GM18909 (cell line): ENCODE measurements around the gene PACRG.

ENCODE experiments used
- ATAC-seq: cut with Tn5 transposase; IDR thresholded peaks from one replicate; pipeline ENCODE4 v1.9.1; 2021; ENCODE audit warnings: mild to moderate bottlenecking; ENCODE audit not compliant: unreplicated experiment, poor library complexity

PACRG gene

DNA sequence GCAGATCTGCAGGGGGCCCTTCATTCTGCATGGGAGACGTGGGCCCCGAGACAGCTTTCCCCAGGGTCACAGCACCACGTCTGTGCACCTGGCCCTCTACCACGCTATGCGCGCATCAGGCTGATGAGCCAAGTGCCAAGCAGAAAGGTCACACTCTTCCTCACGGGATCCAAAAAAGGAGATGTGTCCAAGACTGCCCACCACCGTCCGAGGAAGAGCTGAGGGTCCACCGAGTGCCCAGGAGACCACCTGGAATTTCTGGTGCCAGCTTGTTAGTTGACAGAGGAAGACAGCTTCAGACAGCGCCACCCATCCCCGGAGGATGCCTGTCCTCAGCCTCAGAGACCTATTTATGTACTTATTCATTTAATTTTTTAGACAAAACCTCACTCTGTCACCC, 609.2 kb downstream of the PACRG start:
- no peak for ATAC-seq

DNA sequence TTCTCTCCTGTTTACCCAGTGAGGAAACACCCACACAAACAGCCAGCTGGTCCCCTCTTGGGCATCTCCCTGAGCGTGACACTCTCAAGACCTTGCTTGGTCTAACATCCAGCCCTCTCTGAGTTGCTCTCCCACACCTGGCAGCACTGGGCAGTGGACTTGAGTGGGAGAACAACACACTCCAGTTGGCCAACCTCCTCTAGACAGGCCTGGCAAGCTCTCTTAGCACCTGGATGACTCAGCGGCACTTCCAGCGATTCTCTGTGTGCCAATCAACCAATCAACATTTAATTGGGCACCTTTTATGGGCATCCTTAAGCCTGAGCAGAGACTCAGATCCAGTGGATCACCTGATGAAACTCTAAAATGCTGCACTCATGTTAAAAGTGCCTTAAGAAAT, 610.2 kb downstream of the PACRG start:
- ATAC-seq = no peak

DNA sequence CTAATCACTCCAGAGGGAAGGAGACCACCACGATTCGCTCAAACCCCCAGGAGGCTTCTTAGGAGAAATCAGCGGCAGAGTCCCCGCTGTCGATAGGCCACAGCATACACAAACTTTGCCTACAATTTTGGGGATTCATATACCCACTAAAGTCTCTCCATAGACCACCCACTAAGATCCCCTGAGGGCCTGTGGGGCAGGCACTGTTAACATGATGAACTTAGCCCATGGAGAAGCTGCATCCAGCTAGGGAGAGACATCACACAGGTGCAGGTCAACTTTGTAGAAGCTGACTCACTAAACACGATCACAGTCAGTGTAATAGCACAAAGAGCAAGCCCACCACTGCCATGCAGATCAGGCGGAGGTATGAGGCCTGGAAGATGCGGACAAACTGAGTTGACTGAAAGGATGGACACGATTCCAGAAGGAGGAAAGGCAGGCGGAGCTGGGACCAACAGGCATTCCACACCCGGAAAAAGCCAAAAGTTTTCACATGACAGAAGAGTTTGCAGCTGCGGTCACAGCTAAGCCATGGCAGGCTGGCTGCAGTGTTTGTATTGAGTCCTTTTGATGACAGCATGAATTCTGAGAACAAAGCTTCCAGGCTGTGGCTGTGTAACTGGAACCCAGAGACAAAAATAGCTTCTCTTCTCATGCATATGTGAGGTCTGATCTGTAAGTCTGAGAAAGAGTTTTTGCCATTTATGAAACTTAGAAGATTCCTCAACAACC, 611.1 kb downstream of the PACRG start:
- no peak for ATAC-seq

DNA sequence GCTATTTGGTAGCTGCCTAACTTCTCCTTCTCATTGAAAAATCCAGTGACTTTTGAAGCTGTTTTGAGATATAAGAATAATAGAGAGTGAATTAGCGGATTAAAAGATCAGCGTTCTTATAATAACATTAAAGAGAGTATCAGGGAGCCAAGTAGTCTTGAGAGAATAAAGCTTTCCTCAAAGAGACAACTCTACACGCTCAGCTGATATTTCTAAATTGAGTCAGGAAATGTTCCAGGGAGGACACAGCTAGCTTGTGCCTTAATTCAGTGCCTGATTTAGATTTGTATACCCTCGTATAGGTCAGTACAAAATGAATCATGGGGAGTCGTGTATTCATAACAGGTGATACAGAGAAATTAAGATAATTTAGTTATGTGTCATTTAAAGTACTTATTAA, 611.7 kb downstream of the PACRG start:
- no peak for ATAC-seq

DNA sequence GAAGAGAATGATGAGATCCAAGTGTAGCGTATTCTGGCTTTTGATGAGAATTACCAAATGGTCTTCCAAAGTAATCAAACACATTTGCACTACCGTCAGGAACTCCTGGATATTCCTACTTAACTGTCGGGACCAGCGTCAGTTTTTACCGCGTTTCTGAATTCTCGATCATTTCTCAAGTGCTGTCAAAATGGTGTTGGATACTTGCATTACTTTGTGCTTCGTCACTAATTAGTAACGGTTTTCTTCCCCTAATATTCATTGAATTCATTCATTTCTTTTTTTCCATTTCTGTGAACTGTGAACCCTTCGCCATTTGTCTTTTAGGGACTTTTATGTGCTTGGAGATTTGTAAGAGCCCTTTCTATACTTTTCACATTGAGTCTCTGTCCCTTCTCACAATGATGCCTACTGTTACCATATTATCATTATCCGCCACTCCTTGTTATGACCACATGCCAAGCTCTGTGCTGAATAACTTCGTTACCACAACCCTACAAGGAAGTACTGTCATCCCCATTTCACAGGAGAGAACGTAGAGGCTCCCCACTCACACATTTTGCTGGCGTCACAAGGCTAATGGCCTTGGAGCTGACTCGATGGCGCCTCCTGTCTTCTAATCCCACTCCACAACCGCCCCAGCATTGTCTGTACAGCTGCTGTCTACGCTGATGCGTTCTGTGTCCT, 612.6 kb downstream of the PACRG start:
- no peak for ATAC-seq

DNA sequence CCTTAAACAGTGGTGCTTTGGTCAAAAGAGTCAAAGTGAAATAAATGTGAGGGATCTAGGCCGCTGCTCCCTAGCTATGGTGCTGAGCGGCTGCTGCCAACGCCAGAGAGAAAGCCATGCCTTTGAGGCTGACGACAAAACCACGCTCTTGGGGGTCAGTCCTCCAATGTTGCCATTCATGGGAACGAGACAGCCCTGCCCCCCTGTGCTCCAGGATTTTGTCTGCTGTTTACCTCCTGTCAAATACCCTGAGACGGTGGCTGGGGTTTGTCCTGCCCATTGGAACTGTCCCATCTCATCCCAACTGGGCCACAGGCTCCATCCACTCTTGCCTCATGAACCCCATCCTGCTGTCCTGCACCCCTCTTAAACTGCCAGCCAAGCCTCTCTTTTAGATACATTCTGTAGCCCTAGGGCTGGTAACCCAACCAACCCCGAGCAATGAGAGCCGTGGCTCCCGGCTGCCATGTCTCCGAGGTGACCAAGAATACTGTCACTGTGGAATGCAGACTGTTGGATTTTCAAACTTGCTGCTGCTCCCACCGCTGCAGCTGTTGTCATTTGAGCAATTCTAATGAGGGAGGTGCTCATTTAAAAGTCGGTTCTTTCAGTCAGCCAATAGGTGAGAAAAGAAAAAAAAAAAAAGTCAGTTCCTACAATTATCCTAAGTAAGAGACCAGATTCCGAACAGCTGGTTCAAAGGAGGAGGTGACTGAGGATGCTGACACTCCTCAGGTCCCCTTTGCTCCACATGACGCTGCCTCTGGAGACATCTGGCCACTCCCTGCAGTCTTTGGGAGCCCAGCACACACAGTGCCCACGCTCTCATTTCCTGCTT, 613.7 kb downstream of the PACRG start:
- ATAC-seq = no peak

DNA sequence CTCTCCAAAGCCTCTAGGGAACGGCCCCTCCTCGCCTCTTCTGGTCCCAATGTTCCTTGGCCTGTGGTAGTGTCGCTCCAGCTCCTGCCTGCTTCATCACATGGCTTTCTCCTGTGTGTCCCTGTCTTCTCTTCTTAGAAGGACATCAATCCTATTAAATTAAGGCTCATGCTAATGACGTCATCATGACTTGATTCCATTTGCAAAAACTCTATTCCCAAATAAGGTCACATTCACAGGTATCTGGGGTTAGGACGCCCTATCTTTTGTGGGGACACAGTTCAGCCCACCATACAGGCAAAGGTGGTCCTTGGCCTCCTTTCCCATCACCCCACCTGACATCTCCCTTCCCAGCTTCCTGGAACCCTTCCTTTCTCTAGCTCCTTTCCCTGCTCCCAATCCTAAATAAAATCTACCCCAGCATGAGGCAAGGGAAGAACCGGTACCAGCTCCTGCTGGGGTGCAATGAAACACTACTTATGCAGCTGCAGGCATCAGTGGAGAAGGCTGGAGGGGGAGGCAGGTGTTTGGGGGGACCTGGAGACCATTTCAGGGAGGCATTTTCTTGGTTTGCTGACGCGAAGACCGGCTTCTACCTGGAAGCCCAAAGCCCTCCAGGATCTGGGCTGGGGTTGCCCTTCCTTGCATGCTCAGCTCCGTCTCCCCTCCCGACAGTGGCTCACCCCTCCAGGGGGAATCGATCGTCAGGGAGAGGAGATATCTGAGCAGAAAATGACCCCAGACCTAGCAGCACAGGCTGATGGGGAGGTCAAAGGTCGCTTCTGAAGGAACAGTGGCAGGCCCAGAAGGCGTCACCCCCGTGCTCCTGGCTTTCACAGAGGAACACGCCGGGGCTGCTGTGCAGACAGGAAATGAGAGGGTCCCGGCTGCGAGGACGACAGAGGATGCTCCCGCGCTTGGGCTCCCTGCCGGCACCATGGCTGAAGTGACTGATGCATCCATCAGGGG, 615.1 kb downstream of the PACRG start:
- ATAC-seq = no peak

DNA sequence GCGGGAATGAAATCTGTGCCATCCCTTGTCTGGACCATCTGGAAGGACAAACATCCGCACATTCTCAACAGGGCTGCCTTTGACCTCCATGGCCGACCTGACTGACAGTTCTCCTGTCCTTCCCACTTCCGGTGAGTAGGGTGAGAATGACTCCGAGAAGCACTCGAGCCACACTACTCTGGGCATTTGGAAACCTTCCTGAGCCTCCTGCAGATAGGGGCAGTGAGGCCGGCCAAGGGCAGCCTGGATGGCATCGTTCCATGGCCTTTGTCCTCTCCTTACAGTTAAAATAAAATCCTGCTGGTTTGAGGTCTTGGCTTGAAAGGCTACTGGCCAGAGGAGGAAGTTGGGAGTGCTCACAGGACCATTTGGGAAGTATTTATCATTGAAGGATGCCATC, 615.8 kb downstream of the PACRG start:
- ATAC-seq = no peak

DNA sequence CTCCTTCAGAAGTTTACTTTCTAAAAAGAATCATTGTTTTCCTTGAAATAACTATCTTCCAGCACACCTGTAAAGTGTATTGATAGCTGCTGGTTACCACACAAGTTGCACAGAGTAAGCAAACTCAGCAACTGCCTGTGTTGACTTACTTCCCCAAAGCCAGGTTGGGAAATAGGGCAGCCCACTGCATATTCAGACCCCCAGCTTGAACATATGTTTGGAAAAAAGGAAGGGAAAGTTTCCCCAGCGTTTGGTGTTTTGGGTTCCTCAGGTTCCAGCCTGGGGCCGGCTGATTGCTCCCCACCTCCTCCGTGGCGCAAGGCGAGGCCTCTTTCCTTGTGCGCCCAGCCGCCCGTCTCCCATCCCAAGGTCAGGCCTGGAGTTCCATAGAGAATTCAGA, 616.6 kb downstream of the PACRG start:
- ATAC-seq = no peak

DNA sequence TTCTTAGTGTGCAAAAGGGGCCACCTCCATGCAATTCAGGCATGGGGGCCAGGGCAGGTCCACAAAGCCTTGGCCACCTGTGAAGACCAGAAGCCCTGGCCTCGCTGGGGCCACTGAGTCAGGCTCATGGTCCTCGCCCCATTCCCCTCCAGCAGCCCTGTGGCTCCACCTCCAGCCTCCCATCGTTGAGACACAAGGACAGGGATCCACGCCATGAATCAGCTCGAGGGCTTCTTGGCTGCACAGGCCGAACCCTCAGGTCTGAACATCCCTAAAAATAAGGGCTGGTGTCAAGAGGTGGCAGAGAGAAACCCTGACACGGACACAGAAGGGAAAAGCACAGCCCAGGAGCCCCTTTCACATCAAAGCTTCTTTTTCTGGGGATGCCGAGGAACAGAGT, 618.2 kb downstream of the PACRG start:
- no peak for ATAC-seq

DNA sequence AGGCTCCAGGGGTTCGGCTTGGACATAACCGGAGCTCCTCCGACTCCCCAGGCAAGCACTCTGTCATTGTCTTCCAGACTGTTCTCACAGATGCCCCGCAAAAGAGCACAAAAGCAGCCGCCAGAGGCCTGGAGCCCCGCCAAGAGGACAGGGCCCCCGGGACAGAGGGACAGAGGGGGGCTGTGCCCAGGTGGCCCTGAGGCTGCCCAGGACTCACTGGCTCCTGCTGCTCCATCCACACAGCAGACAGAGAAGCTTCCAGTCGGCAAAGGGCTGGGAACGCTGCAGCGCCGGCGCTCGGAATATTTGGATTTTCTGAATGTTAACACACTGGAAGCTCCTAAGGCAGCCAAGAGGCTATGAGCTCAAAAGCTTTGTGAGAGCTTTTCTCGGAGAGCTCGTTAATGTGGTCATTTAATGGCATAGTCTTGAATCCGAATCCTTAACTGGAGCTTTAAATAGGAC, 618.8 kb downstream of the PACRG start:
- ATAC-seq = no peak

DNA sequence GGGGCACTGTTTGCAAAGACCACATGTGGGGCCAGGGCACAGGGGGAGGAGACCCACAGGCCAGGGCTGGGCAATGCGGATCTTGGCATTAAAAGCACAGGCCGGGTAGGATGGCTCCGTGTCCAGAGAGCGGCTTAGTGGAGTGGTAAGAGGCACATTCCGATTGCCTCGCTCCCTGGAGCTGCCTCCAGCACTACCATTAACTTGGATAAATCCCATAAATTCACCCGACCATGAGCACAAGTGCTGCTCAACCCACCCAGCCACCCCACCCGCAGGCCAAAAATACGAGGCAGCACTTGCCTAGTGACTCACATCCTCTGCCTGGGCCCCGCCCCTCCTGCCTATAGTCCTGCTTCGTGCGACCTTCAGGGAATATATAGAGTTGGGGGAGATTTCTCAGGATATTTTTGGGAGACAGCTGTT, 619.3 kb downstream of the PACRG start:
- no peak for ATAC-seq

DNA sequence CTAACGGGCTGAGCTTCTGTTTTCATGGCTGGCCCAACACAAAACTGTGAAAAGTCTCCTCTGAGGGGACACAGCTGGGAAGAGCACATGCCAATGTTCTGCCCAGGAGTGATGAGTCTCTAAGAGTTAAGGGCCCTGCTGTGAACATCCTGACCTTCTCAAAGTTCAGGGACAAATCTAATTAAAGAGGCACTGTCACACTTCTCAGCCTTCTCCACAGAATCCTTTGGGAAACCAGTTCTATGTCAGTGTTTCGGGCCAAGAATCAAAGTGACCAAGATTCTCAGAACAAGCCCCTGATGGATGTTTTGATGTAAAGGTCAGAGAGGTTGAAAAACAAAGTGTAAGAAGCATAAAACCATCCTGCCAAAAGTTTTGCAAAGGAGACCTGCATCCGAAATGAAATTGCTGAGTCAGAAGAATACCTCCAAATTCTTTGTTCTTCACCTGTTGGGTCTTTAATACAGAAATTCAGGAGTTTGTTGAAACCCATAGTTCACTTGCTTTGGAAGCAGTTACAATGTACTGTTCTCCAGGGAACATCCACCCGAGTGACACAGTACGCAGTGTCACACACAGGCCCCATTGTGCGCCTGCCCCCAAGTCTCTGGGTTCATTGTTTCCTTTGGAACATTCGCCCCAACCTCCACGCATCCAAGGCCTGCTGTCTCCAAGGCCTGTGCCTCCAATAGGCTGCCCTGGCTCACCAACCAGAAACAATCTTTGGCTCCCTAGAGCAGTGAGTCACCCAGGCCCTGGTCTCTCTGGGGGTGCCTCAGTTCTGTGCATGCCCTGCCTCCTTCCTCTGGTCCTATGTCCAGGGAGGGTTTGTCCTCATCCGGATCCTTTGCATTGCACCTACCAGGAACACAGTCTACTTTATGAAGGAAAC, 621.3 kb downstream of the PACRG start:
- no peak for ATAC-seq

DNA sequence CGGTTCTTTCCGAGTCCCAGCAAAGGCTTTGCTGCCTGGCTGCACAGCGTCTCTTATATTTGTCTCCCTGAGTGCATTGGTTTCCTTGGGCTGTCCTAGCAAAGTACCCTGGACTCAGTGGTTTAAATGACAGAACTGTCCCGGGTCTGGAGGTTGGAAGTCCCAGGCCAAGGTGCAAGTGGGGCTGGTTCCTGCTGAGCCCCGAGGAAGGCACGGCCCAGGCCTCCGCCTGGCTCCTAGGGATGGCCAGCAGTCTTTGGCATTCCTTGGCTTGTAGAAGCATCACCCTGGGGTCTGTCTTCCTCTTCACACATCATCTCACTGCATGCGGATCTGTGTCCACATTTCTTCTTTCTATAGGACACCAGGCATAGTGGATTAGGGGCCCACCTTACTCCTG, 621.9 kb downstream of the PACRG start:
- ATAC-seq = no peak

DNA sequence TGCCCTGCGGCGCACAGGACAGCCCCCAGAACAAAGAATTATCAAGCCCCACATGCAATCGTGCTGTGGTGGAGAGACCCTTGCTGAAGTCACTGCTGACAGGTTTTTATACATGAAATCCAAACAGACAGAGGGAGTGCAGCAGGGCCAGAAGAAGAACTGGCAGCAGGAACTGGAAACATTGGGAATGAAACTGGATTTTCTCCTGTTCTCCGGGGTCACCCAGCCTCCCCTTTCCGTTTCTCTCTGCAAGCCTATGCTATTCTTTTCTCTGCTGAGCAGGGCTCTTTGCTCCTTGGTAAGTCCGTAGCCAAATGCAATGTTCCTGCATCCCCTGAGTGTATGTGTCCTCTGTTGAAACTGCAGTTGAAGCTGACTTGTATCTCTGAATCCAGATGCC, 623.2 kb downstream of the PACRG start:
- ATAC-seq = no peak

DNA sequence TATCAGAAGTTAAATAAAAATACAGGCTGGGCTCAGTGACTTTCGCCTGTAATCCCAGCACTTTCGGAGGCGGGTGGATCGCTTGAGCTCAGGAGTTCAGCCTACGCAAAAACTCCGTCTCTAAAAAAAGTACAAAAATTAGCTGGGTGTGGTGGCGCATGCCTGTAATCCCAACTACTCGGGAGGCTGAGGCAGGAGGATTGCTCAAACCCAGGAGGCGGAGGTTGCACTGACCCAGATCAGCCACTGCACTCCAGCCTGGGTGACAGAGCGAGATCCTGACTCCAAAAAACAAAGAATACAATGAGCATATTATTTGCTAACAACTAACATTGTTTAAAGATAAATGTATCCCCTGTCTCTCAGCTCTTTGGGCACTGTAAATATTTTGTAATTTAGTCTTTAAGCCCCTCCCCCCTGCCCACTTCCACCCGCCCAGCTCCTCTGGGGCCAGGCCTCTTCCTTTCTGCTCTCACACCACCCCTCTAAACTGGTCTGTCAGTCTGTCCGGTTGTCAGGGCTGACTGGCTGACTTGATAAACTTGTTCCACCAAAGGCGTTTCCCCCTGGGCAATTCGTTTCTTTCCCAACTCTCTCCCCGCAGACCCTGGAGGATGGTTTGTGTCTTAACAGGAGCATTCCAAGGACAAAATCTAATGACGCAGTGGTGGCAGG, 624.4 kb downstream of the PACRG start:
- ATAC-seq = no peak

DNA sequence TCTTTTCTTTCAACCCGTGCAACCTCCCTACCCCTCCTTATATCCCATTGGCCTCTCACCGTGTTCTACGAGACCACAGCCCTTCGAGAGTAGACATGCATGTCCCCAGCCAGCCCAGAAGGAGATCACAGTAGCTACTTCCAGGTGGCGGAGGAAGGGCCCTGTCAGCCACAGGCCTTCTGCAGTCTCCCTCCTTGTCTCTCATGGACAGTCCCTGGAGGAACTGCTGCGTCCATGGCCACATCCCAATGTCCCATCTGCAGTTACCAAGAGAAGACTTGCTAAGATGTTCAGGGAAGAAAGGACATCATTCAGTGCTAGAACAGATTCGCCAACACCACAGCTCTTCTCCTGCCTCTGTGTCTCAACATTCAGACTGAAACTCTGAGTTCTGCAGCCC, 625.2 kb downstream of the PACRG start:
- ATAC-seq = no peak

DNA sequence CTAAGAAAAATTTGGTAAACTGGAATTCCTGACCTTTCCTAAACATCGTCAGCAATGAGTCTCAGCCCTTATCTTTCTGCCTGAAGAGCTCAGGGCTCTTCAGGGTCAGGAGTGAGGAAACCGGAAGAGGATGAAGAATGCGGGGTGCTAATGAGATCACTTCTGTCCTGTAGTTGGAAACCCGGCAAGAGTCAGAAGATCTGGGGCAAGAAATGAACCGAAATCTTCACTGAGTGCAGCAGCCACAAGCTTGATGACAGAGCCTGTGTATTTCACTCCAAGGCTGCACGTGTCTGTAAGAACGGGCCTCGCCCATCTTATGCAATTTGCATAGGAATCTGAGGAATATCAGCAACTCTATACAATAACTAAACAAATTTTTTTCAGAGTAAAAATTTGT, 626.3 kb downstream of the PACRG start:
- ATAC-seq = no peak
